GM18951 (cell line): ENCODE data around the gene IGFL1.
"Not testable (repeated sequence)": the region's sequence is repeated elsewhere in the genome, so short reads cannot be mapped to it uniquely, and the experiment has no call there.

Experiments
- POLR2A ChIP-seq: IDR thresholded peaks from 4 replicates; pipeline ENCODE4 v1.6.1; 2011; ENCODE audit warnings: mild to moderate bottlenecking; ENCODE audit not compliant: insufficient read length, insufficient read depth; ENCODE audit errors: extremely low read depth
- in situ Hi-C: fragments of 300-500 bp; cut with MboI; formaldehyde crosslinking; loops from one replicate; pipeline ENCODE4 v1.12.0; 2022; ENCODE audit warnings: low sequenced_read_pairs, mixed read lengths, inconsistent platforms; ENCODE audit not compliant: unreplicated experiment

Gene IGFL1

DNA sequence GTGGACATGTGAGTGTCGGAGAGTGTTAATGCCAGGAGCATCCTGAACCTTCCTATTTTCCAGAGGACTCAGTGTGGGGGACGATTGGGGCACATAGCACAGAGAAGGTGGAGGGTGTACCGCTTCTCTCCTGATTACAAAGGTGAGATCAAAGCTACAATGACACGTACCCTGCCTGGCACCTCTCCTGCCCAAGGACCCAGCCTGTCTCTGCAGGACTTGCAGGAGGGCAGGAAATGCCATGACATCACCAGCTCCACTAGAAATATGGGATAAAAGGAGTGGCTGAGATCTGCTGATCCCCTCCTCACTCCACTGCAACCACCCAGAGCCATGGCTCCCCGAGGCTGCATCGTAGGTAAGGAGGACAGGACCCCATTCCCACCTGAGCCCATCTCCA lies at the start of gene IGFL1:
TSS of gene IGFL1 (plus strand) at position 301 of the 400 bp plus-strand sequence. CDS start at position 334, 33 bp downstream.
- TF ChIP-seq POLR2A = no peak
- in situ Hi-C loops = no loop called here

DNA sequence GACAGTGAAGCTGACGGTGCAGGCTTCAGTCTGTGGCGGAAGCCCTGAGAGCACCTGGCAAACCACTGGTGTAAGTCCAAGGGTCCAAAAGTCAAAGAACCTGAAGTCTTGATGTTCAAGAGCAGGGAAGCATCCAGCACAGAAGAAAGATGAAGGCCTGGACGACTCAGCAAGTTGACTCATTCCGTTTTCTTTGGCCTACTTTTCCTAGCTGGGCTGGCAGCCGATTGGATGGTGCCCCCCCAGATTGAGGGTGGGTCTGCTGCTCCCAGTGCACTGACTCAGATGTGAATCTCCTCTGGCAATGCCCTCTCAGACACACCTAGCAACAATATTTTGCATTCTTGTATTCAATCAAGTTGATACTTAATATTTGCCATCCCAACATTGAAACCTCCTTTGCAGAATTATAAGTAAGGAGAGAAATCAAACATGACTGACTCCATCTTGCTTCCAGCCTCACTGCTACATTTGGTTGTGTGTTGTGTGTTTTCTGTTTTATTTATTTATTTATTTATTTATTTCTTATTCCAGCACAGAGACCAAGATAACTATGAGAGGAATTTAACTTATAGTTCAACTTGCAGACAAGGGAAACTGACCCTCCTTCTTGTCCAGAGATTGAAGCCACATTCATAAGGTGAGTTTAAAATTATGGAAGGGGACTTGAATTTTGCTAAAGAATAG lies 48.7 kb upstream of the IGFL1 start:
- no peak for TF ChIP-seq POLR2A
- in situ Hi-C loops = no loop called here

DNA sequence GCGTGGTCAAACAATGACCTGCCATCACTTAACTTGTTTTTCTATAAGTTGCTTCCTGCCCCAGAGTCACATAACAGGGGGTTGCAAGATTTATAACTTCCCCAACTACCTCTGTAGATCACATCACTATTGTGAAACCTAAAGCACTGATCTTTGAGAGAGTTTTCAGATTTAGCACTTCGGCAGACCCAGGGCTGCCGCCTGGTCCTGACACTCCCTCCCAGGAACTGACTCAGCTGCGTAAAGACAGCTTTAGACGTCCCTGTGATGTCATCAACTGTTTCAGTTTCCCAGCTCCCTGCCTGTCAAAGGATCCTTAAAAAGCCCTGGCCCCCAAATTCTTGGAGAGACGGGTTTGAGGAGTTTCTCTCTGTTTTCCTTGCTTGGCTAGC lies 48.2 kb upstream of the IGFL1 start:
- no peak for TF ChIP-seq POLR2A
- in situ Hi-C loops = no loop called here

DNA sequence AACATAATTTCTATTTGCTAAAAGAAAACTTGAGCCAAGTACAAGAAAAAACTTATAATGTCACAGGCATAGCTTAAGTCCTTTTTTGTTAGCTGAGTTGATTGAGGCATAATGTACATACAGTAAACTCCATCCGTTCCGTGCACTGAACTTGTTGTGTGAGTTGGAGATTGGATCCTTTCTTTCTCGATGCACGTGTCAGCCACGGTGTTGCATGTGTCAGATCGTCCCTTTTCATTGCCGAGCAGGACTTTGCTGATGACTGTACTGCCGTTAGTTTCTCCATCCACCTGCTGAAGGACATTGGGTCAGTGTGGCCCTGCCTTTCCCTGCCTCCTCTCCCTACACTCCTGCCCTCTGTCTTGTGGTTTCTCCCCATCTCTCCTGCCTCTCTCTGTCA lies 47.1 kb upstream of the IGFL1 start:
- no peak for TF ChIP-seq POLR2A
- in situ Hi-C loops = no loop called here

DNA sequence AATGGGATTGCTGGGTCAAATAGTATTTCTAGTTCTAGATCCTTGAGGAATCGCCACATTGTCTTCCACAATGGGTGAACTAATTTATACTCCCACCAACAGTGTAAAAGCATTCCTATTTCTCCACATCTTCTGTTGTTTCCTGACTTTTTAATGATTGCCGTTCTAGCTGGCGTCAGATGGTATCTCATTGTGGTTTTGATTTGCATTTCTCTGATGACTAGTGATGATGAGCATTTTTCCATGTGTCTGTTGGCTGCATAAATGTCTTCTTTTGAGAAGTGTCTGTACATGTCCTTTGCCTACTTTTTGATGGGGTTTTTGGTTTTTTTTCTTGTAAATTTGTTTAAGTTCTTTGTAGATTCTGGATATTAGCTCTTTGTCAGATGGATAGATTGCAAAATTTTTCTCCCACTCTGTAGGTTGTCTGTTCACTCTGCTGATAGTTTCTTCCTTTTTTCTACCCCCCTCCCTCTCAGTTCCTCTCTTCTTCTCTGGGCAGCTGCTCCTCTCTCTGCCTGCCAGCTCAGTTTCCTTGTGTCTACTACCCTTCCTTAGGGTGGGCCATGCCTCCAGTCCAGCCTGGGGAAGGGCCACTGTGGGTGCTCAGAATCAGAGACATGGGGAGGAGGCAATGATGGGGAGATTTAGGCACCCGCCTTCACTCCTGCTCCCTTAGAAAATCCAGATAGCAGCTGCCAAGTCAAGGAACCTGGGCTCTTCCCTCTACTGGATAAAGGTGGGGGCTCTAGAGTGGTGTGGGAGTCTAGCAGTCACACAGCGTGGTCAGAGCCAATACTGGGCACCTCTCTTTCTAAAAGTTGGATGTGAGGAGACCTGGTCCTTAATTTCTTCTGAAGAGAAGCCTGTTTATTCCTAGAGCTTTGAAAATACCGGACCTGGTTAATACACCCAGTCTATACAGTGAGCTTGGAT lies 44.5 kb upstream of the IGFL1 start:
- in situ Hi-C loops = not testable (repeated sequence)

DNA sequence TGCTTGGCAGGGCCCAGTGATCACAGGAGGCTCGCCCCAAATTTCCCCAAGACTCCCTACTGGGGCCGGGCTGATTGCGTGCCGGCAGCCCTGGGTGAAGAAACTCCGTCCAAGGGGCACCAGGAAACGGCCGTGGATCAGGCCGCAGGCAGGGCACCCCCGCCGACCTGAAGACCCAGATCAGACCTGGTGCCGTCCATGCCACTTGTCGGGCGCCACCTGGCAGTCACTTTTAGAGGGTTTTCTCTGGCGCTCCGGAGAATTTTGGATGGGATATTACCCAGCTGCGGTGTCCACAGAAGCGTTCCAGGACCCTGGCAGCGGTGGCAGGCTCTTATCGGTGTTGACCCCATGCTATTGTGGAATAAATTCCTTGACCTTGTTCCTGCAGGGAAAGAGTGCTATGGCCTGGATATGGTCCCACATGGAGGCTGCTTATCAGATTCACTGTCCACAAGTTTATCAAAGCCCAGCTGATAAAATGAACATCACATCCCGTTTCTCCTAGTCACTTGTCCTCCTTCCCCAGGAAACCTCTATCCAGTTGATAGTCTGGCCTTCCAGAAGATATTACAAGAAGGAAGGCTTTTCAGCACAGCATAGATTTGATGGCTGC lies 43.3 kb upstream of the IGFL1 start:
- in situ Hi-C loops = no loop called here
- no peak for TF ChIP-seq POLR2A

DNA sequence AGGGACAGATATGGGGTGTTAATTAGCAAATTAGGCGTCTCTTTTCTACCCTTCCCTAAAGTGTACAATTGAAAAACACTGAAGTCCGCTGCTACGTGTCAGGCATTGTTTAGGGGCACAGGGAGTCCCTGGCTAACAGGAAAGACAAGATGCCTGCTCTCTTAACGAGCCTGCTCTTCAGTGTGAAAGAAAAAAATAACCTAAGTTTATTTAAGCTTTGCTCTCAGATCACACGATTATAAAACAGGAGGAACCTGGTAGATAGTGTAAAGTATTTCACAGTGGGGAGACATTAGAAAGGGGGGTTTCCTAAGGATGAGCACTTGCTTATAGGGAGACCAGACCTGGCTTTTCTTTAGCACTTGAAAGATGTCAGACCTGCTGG lies 42.8 kb upstream of the IGFL1 start:
- TF ChIP-seq POLR2A = no peak
- in situ Hi-C loops = no loop called here

DNA sequence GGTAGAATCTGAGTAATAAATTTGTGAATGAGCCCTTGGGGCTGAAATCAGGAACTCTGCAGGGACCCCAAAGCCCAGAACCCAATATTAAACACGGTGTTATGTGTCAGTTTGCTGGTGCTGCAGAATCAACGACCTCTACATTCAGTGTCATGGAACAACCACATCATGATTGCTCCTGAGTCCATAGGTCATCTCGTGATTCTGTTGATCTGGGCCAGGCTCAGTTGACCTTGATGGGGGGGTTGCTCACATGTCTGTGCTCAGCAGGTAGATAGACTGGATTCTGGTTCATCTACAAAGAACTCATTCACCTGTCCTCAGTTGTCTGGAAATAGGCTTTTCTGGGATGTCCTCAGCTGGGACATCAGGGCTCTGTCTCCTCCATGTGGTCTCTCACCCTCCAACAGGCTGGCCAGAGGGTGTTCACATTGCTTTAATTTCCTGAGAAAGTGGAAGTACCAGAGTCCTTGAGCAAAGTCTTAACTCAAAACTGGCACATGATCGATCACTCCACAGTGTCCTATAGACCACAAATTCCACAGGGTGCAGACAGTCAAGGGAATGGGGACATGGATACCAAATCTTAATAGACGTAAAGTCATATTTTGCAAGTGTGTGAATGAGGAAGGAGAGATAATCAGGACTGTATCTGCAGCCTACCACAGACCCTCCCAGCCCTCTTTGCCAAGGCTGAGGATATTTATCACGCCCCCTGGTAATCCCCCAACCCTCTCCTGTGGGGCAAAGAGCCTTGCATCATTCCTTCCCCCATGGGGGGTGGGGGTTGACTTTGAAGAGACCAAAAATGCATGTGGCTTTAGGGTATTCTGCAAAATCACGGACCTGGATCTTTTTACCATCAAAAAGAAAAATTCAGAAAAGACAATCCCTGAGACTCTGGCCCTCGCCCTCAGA lies 39.3 kb upstream of the IGFL1 start:
- no peak for TF ChIP-seq POLR2A
- in situ Hi-C loops = loop anchor here (5.0 kb wide), 1 partner anchor 108 kb away; no protein-coding TSS in a partner anchor

DNA sequence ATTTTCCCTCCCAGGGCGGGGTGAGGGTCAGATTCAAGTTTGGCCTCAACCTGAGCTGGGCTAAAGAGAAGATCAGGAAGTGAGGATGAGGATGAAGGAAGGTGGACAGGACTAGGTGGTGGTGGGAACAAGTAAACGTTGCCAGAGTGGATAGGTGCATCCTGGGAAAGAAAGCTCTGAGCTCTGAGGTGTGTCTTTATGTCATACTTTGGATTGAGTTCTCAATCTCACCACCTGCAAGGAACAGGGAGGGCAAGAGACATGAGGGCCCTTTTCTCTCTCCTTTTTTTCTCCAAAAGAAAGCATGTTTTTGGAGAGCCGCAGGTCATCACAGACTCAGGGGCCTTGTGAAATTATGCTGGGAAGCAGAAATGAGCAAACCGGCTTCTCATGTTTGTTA lies 38.2 kb upstream of the IGFL1 start:
- in situ Hi-C loops = loop anchor here (5.0 kb wide), 1 partner anchor 109 kb away; no protein-coding TSS in a partner anchor
- TF ChIP-seq POLR2A = no peak

DNA sequence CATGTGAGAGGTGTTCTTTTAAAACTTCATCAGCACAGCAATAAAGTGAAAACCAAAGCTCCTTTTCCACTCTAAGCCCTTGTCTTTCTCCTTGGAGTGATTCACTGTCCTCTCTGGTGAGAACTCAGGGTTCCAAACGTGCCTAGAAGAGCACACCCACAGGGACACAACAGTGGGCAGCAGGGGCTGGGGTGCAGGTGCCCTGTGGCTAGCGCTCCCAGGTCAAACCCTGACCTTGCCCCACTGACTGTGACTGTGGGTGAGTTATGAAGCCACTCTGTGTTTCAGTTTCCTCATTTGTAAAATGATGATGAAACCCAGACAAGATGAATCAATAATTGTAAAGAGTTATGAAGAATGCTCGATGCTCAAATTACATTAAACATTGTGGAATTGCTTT lies 37.6 kb upstream of the IGFL1 start:
- in situ Hi-C loops = loop anchor here (5.0 kb wide), 1 partner anchor 110 kb away; no protein-coding TSS in a partner anchor
- TF ChIP-seq POLR2A = no peak

DNA sequence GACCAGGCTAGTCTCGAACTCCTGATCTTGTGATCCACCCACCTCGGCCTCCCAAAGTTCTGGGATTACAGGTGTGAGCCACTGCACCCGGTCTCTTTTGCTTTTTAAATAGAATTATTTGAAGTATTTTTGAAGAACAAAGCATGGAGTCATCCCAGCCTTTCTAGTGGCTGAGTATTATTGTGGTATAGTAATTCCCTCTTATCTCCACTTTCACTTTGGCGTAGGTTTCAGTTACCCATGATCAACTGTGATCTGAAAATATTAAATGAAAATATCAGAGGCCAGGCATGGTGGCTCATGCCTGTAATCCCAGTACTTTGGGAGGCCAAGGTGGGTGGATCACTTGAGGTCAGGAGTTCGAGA lies 36.9 kb upstream of the IGFL1 start:
- in situ Hi-C loops = loop anchor here (5.0 kb wide), 1 partner anchor 110 kb away; no protein-coding TSS in a partner anchor

DNA sequence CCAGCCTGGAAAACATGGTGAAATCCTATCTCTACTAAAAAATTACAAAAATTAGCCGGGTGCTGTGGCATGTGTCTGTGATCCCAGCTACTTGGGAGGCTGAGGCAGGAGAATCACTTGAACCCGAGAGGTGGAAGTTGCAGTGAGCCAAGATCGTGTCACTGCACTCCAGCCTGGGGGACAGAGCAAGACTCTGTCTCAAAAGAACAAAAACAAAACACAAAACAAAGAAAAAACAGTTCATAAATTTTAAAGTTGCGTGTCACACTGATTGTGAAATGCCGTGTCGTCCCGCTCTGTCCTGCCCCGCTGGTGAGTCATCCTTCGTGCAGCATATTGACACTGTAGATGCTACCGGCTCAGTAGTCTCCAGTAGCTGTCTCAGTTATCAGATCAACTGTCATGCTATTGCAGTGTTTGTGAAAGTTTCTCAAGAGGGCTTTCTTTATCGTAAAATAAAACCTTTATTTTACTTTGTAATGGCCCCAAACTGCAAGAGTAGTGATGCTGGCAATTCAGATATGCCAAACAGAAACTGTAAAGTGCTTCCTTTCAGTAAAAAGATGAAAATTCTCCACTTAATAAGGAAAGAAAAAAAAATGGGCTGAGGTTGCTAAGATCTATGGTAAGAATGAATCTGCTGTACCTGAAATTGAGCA lies 36.4 kb upstream of the IGFL1 start:
- no peak for TF ChIP-seq POLR2A
- in situ Hi-C loops = loop anchor here (5.0 kb wide), 1 partner anchor 111 kb away; no protein-coding TSS in a partner anchor
